OCI-LY1 (cell line): ENCODE measurements around the gene CRYGN.
A peak's percentile ranks its signal among the peaks of the same experiment; 100 is the strongest.

Source experiments
- H2AFZ ChIP-seq: fragments of 200-600 bp; sonication (generic), shearing (Covaris generic); 2 replicates; pipeline ENCODE4 v1.6.0; 2014; ENCODE audit warnings: antibody characterized with exemption, mild to moderate bottlenecking, low read length
- H3F3A ChIP-seq: fragments of 200-600 bp; sonication (generic), shearing (Covaris generic); 2 replicates; pipeline ENCODE4 v1.6.0; 2014; ENCODE audit warnings: mild to moderate bottlenecking, antibody characterized with exemption, low read length, moderate library complexity; ENCODE audit not compliant: insufficient read depth
- H3K27ac ChIP-seq: fragments of 200-600 bp; sonication (generic); 2 replicates; pipeline ENCODE4 v1.5.1; 2014; ENCODE audit warnings: low read length, mixed run types, mild to moderate bottlenecking, low read depth; ENCODE audit not compliant: poor library complexity, severe bottlenecking
- H3K27me3 ChIP-seq: fragments of 200-600 bp; sonication (generic); 2 replicates; pipeline ENCODE4 v1.6.0; 2014; ENCODE audit warnings: antibody characterized with exemption, mild to moderate bottlenecking, low read length, moderate library complexity; ENCODE audit not compliant: insufficient read depth
- H3K36me3 ChIP-seq: fragments of 200-600 bp; sonication (generic); 2 replicates; pipeline ENCODE4 v1.6.1; 2014; ENCODE audit warnings: mild to moderate bottlenecking, antibody characterized with exemption, low read length, moderate library complexity, mixed read lengths; ENCODE audit not compliant: insufficient read depth
- H3K4me1 ChIP-seq: fragments of 200-600 bp; sonication (generic); 2 replicates; pipeline ENCODE4 v1.5.1; 2014; ENCODE audit warnings: mild to moderate bottlenecking, low read length, moderate library complexity; ENCODE audit not compliant: insufficient read depth, severe bottlenecking
- H3K4me2 ChIP-seq: fragments of 200-600 bp; sonication (generic), shearing (Covaris generic); 2 replicates; pipeline ENCODE4 v1.6.1; 2014; ENCODE audit warnings: low read length
- H3K4me3 ChIP-seq: fragments of 200-600 bp; sonication (generic); 2 replicates; pipeline ENCODE4 v1.5.1; 2014; ENCODE audit warnings: low read length, low read depth, mild to moderate bottlenecking, mixed read lengths; ENCODE audit not compliant: poor library complexity, severe bottlenecking
- H3K79me2 ChIP-seq: fragments of 200-600 bp; shearing (Covaris generic); 2 replicates; pipeline ENCODE4 v1.6.1; 2016; ENCODE audit warnings: mixed run types, low read length, mixed read lengths; ENCODE audit not compliant: insufficient read depth
- H3K9ac ChIP-seq: fragments of 200-600 bp; sonication (generic), shearing (Covaris generic); 2 replicates; pipeline ENCODE4 v1.6.1; 2014; ENCODE audit warnings: mild to moderate bottlenecking, low read length, mixed read lengths
- H3K9me2 ChIP-seq: fragments of 200-600 bp; sonication (generic), shearing (Covaris generic); 2 replicates; pipeline ENCODE4 v1.6.1; 2014; ENCODE audit warnings: low read depth, mild to moderate bottlenecking, low read length, mixed read lengths
- H3K9me3 ChIP-seq: fragments of 200-600 bp; shearing (Covaris generic); 2 replicates; pipeline ENCODE4 v1.6.1; 2014; ENCODE audit warnings: low read length, mixed read lengths
- H4K20me1 ChIP-seq: fragments of 200-600 bp; sonication (generic), shearing (Covaris generic); 2 replicates; pipeline ENCODE4 v1.6.0; 2016; ENCODE audit warnings: mild to moderate bottlenecking, low read length; ENCODE audit not compliant: insufficient read depth
- CTCF ChIP-seq: fragments of 200-600 bp; sonication (generic), shearing (Covaris generic); IDR thresholded peaks from 2 replicates; pipeline ENCODE4 v1.5.1; 2017; ENCODE audit warnings: mild to moderate bottlenecking, antibody characterized with exemption, low read length, moderate library complexity, mixed read lengths
- EZH2 ChIP-seq: fragments of 200-600 bp; sonication (generic), shearing (Covaris generic); IDR thresholded peaks from 2 replicates; pipeline ENCODE4 v1.8.0; 2017; ENCODE audit warnings: borderline replicate concordance, mixed run types, mild to moderate bottlenecking, antibody characterized with exemption, low read length, moderate library complexity, mixed read lengths

Gene CRYGN

GRCh38 chr7:151412318-151412717 is 27.6 kb downstream of the CRYGN start:
- H3K27ac ChIP-seq = no peak overlapping the region
- TF ChIP-seq EZH2 (no peak), CTCF (no peak)
- H3K9me2 ChIP-seq = no peaks in the 10 kb centered on the region
- peaks cover 11% of the 10 kb centered on the region; the same call in 1 of the 2 replicates for H3K27me3 ChIP-seq
- no peak overlapping the region for H2AFZ ChIP-seq
- H3K79me2 ChIP-seq = no peaks in the 10 kb centered on the region
- no peaks in the 10 kb centered on the region for H3K36me3 ChIP-seq
- peaks cover 11% of the 10 kb centered on the region for H3K4me1 ChIP-seq
- no peak overlapping the region for H3K4me3 ChIP-seq
- H3F3A ChIP-seq = no peaks in the 10 kb centered on the region
- no peaks in the 10 kb centered on the region for H3K9me3 ChIP-seq
- no peak overlapping the region for H3K4me2 ChIP-seq
- H3K9ac ChIP-seq = no peak overlapping the region
- no peaks in the 10 kb centered on the region for H4K20me1 ChIP-seq

- H3K9me3 ChIP-seq = no peaks in the 10 kb centered on the region
- H3K27ac ChIP-seq = no peak overlapping the region
- no peak overlapping the region for H3K9ac ChIP-seq
- 0 out of 2 replicates have a peak, but pooled peaks cover 5% of the 10 kb centered on the region for H3K27me3 ChIP-seq
- no peaks in the 10 kb centered on the region for H3F3A ChIP-seq
- no peaks in the 10 kb centered on the region for H4K20me1 ChIP-seq
- H3K79me2 ChIP-seq = no peaks in the 10 kb centered on the region
- H2AFZ ChIP-seq = no peak overlapping the region
- no peak overlapping the region for H3K4me3 ChIP-seq
- TF ChIP-seq CTCF = peak; percentile 37; the same call in 1 of the 2 replicates
- TF ChIP-seq EZH2 = no peak
- H3K4me2 ChIP-seq = no peak overlapping the region
- H3K9me2 ChIP-seq = no peaks in the 10 kb centered on the region
- H3K4me1 ChIP-seq = peaks cover 11% of the 10 kb centered on the region
- no peaks in the 10 kb centered on the region for H3K36me3 ChIP-seq
Observed at GRCh38 chr7:151411551-151411950, 28.4 kb downstream of the CRYGN start.

GRCh38 chr7:151410405-151411390 is 29.2 kb downstream of the CRYGN start:
- Histone ChIP-seq H4K20me1 (no peaks in the 10 kb centered on the region), H3K79me2 (no peaks in the 10 kb centered on the region), H3K36me3 (no peaks in the 10 kb centered on the region), H3K27me3 (0 out of 2 replicates have a peak, but pooled peaks cover 2% of the 10 kb centered on the region), H3K9ac (no peak overlapping the region), H3K27ac (no peak overlapping the region), H3K9me3 (no peaks in the 10 kb centered on the region), H3F3A (no peaks in the 10 kb centered on the region), H2AFZ (no peak overlapping the region), H3K4me3 (no peak overlapping the region), H3K9me2 (no peaks in the 10 kb centered on the region), H3K4me2 (no peak overlapping the region), H3K4me1 (peaks cover 11% of the 10 kb centered on the region)
- TF ChIP-seq EZH2 (no peak), CTCF (no peak)
